ENCODE results near the gene RUNX3.

GRCh38 chr1:24942789-24943188 is 12.7 kb upstream of the RUNX3 start:
- TF ChIP-seq CTCF (conservative IDR thresholded peaks at IDR 0.05 in 1 of 2, IDR thresholded peaks at IDR 0.05 in 1 of 2; ENCODE audit: extremely low read depth in 1 of 2, insufficient read depth in 1 of 2, low read depth in 1 of 2, low read length in 2 of 2), result no peak
- no peak for TF ChIP-seq EZH2 (IDR thresholded peaks at IDR 0.05; ENCODE audit: borderline replicate concordance, low read length)

All from mammary epithelial cell (primary cell).